ENCODE results near the gene LSM3. TPM values are rescaled to one million over a fixed set of nuclear protein-coding genes. Genes with fewer than 3 reads are reported as not detected.
A peak's percentile ranks its signal among the peaks of the same experiment; 100 is the strongest.

The LSM3 gene
- total and polyA plus RNA-seq, 9 of the 15 experiments (the other 6 are each of a cell fraction or from before 2014, with no cell fraction given): 33.8 to 203 (median 61.2) TPM

DNA sequence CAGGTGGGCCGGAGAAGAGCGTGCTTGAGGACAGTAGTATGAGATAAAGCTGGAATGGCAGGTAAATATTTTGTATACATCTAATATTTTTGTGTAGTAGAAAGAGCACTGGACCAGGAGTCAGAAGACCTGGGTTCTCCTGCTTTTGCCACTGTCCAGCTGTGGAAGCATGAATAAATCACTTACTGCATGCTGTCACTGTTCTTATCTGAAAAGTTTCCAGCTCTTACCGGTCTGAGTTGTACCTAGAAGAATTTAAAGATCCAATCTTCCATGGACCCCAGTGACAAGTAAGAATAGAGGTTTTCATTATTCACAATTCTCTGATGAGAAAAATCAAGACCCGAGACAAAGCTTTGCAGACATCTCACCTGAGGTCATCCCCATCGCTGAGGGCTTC is 6.1 kb upstream of the LSM3 start:
- WGBS (ENCODE audit: insufficient coverage, low coverage, missing lambda C conversion rate): 78% methylated on average over 5 of the region's 5 CpGs
- Histone ChIP-seq H3K79me2 (ENCODE audit: control insufficient read depth, insufficient read depth, low read length) (peaks cover 40% of the 10 kb centered on the region), H4K20me1 (replicated peaks; ENCODE audit: control insufficient read depth, insufficient read depth, low read length) (no peaks in the 10 kb centered on the region), H3K36me3 (ENCODE audit: control insufficient read depth, insufficient read depth, low read length) (peaks cover 62% of the 10 kb centered on the region), H3K9me3 (replicated peaks; ENCODE audit: control insufficient read depth, insufficient read depth, low read depth, low read length) (no peaks in the 10 kb centered on the region), H3K9me1 (ENCODE audit: control insufficient read depth, insufficient read depth, low read length) (no peaks in the 10 kb centered on the region), H2AFZ (ENCODE audit: low read depth, low read length) (no peak overlapping the region), H3K4me3 (no peak overlapping the region), H3K9ac (ENCODE audit: insufficient read depth in 1 of 2, low read depth in 2 of 2, low read length in 2 of 2) (no peak overlapping the region), H3K4me2 (ENCODE audit: insufficient read depth, low read length) (no peak overlapping the region), H3K4me1 (replicated peaks in 1 of 2; ENCODE audit: control insufficient read depth in 2 of 2, insufficient read depth in 2 of 2, low read length in 2 of 2) (peaks cover 5 to 24% of the 10 kb centered on the region in 2 experiments), H3K27ac (ENCODE audit: extremely low read depth, low read depth, low read length) (no peak overlapping the region), H3K27me3 (ENCODE audit: control insufficient read depth in 2 of 2, insufficient read depth in 2 of 2, low read length in 2 of 2) (no peaks in the 10 kb centered on the region)
- ATAC-seq: no peak
- intact Hi-C loops (cut with micrococcal nuclease) (no loop called here), in situ Hi-C loops (cut with MboI) (no loop called here)
- FAIRE-seq: no peak
- DNase-seq (ENCODE audit: extremely low read depth in 1 of 4, low spot score in 3 of 4): no peak
- no TSS peak for BruUV-seq (replicated peaks)
- CTCF ChIA-PET (ENCODE audit: low intra/inter-chr PET ratio): interaction anchor here (0.6 kb wide), 1 partner anchor 328 kb away, joined by 3 read pairs; no protein-coding TSS in a partner anchor
- POLR2A ChIA-PET: interaction anchor here (0.7 to 1.0 kb wide), 2 partner anchors 47 to 51 kb away, joined by 3 to 5 read pairs; partner anchors contain the start of genes CHCHD4 and TMEM43
- TF ChIP-seq EZH2 (IDR thresholded peaks at IDR 0.05; ENCODE audit: borderline replicate concordance, low read depth, low read length): no peak
- no peak for TF ChIP-seq HIVEP1 (CRISPR knock-in tag; IDR thresholded peaks at IDR 0.05)
- TF ChIP-seq, protein P1, sequence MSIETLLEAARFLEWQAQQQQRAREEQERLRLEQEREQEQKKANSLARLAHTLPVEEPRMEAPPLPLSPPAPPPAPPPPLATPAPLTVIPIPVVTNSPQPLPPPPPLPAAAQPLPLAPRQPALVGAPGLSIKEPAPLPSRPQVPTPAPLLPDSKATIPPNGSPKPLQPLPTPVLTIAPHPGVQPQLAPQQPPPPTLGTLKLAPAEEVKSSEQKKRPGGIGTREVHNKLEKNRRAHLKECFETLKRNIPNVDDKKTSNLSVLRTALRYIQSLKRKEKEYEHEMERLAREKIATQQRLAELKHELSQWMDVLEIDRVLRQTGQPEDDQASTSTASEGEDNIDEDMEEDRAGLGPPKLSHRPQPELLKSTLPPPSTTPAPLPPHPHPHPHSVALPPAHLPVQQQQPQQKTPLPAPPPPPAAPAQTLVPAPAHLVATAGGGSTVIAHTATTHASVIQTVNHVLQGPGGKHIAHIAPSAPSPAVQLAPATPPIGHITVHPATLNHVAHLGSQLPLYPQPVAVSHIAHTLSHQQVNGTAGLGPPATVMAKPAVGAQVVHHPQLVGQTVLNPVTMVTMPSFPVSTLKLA (conservative IDR thresholded peaks at IDR 0.05): no peak
- TF ChIP-seq, protein P2, sequence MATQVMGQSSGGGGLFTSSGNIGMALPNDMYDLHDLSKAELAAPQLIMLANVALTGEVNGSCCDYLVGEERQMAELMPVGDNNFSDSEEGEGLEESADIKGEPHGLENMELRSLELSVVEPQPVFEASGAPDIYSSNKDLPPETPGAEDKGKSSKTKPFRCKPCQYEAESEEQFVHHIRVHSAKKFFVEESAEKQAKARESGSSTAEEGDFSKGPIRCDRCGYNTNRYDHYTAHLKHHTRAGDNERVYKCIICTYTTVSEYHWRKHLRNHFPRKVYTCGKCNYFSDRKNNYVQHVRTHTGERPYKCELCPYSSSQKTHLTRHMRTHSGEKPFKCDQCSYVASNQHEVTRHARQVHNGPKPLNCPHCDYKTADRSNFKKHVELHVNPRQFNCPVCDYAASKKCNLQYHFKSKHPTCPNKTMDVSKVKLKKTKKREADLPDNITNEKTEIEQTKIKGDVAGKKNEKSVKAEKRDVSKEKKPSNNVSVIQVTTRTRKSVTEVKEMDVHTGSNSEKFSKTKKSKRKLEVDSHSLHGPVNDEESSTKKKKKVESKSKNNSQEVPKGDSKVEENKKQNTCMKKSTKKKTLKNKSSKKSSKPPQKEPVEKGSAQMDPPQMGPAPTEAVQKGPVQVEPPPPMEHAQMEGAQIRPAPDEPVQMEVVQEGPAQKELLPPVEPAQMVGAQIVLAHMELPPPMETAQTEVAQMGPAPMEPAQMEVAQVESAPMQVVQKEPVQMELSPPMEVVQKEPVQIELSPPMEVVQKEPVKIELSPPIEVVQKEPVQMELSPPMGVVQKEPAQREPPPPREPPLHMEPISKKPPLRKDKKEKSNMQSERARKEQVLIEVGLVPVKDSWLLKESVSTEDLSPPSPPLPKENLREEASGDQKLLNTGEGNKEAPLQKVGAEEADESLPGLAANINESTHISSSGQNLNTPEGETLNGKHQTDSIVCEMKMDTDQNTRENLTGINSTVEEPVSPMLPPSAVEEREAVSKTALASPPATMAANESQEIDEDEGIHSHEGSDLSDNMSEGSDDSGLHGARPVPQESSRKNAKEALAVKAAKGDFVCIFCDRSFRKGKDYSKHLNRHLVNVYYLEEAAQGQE (IDR thresholded peaks at IDR 0.05; ENCODE audit: borderline replicate concordance): peak; percentile 61
- TF ChIP-seq, protein P2 (CRISPR knock-in tag; IDR thresholded peaks at IDR 0.05; ENCODE audit: low read depth): no peak
- no peak for TF ChIP-seq BRCA1 (IDR thresholded peaks at IDR 0.05)
- TF ChIP-seq BRCA1 (CRISPR knock-in tag; IDR thresholded peaks at IDR 0.05): no peak
- TF ChIP-seq, protein P3, sequence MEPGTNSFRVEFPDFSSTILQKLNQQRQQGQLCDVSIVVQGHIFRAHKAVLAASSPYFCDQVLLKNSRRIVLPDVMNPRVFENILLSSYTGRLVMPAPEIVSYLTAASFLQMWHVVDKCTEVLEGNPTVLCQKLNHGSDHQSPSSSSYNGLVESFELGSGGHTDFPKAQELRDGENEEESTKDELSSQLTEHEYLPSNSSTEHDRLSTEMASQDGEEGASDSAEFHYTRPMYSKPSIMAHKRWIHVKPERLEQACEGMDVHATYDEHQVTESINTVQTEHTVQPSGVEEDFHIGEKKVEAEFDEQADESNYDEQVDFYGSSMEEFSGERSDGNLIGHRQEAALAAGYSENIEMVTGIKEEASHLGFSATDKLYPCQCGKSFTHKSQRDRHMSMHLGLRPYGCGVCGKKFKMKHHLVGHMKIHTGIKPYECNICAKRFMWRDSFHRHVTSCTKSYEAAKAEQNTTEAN (CRISPR knock-in tag; IDR thresholded peaks at IDR 0.05): no peak
- TF ChIP-seq MBD2 (IDR thresholded peaks at IDR 0.05; ENCODE audit: borderline replicate concordance, low read depth): no peak
- peak; percentile 67 for TF ChIP-seq MEIS2 (IDR thresholded peaks at IDR 0.05; ENCODE audit: partially characterized antibody)
- TF ChIP-seq, protein P4, sequence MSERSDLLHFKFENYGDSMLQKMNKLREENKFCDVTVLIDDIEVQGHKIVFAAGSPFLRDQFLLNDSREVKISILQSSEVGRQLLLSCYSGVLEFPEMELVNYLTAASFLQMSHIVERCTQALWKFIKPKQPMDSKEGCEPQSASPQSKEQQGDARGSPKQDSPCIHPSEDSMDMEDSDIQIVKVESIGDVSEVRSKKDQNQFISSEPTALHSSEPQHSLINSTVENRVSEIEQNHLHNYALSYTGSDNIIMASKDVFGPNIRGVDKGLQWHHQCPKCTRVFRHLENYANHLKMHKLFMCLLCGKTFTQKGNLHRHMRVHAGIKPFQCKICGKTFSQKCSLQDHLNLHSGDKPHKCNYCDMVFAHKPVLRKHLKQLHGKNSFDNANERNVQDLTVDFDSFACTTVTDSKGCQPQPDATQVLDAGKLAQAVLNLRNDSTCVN (CRISPR knock-in tag; IDR thresholded peaks at IDR 0.05): no peak

Data from K562 (cell line).